NCI-H2029 (cell line): ENCODE data around the gene STK11.

Experiments used
- DNase-seq: peaks from one replicate; lab custom pipeline; 2025; lab: John Stamatoyannopoulos, UW

The STK11 gene

GRCh38 chr19:1205114-1206099 is at the start of gene STK11:
Gene STK11 (plus strand): TSS chr19:1205778. CDS start chr19:1206914, 1,136 bp downstream.
- DNase-seq = peak; percentile 97

- no peak for DNase-seq
Measured at GRCh38 chr19:1156305-1156801, 49.2 kb upstream of the STK11 start.

- DNase-seq = no peak
Measured at GRCh38 chr19:1156830-1157615, 48.6 kb upstream of the STK11 start.

- no peak for DNase-seq
Measured at GRCh38 chr19:1157931-1158884, 47.4 kb upstream of the STK11 start.

- DNase-seq = no peak
Measured at GRCh38 chr19:1158885-1159448, 46.6 kb upstream of the STK11 start.

GRCh38 chr19:1159864-1160595 is 45.5 kb upstream of the STK11 start:
- no peak for DNase-seq

GRCh38 chr19:1161716-1162115 is 43.9 kb upstream of the STK11 start:
- DNase-seq = peak; percentile 82

GRCh38 chr19:1162404-1163282 is 42.9 kb upstream of the STK11 start:
- DNase-seq = no peak

- DNase-seq = no peak
Measured at GRCh38 chr19:1163283-1163933, 42.2 kb upstream of the STK11 start.

GRCh38 chr19:1163934-1164683 is 41.5 kb upstream of the STK11 start:
- no peak for DNase-seq

GRCh38 chr19:1164684-1165531 is 40.7 kb upstream of the STK11 start:
- no peak for DNase-seq

GRCh38 chr19:1166872-1167573 is 38.6 kb upstream of the STK11 start:
- no peak for DNase-seq

GRCh38 chr19:1167687-1168571 is 37.6 kb upstream of the STK11 start:
- no peak for DNase-seq

- no peak for DNase-seq
Measured at GRCh38 chr19:1168572-1169410, 36.8 kb upstream of the STK11 start.

- no peak for DNase-seq
Measured at GRCh38 chr19:1169411-1169791, 36.2 kb upstream of the STK11 start.
